Measurements from ENCODE around the gene NAT14. TPM values are rescaled to one million over a fixed set of nuclear protein-coding genes. Genes with fewer than 3 reads are reported as not detected.
A peak's percentile ranks its signal among the peaks of the same experiment; 100 is the strongest.

Gene NAT14
- polyA plus RNA-seq, 2 of the 4 experiments (the other 2 are of a cell fraction): 16.8 to 50.3 TPM

GRCh38 chr19:55466241-55466614 is 18.8 kb upstream of the NAT14 start:
- WGBS (ENCODE audit: missing lambda C conversion rate): 85% methylated on average over 4 of the region's 4 CpGs
- H3K9me3 ChIP-seq: no peaks in the 10 kb centered on the region
- ChIA-PET CTCF (interaction anchor here (0.9 to 6.9 kb wide), 21 partner anchors 11 to 325 kb away, joined by 3 to 194 read pairs (median 22); partner anchors contain the start of genes NAT14, SSC5D, TMEM238 and ZNF628), POLR2A (interaction anchor here (1.5 to 2.7 kb wide), 2 partner anchors 10 to 133 kb away, joined by 3 to 17 read pairs; partner anchors contain the start of genes FIZ1 and ZNF628)
- no peak for ATAC-seq
- TF ChIP-seq ELK1 (IDR thresholded peaks at IDR 0.05; ENCODE audit: low read depth, low read length) (no peak), CEBPB (IDR thresholded peaks at IDR 0.05) (no peak), HEYL (CRISPR knock-in tag; IDR thresholded peaks at IDR 0.05) (no peak), BHLHE40 (IDR thresholded peaks at IDR 0.05; ENCODE audit: low read depth, low read length) (no peak), MAZ (IDR thresholded peaks at IDR 0.05; ENCODE audit: borderline replicate concordance, low read depth, low read length) (no peak), HMGXB4 (CRISPR knock-in tag; IDR thresholded peaks at IDR 0.05; ENCODE audit: borderline replicate concordance) (no peak), RFX5 (IDR thresholded peaks at IDR 0.05) (no peak), MAX (IDR thresholded peaks at IDR 0.05) (no peak), JUN (IDR thresholded peaks at IDR 0.05) (no peak), ZC3H11A (IDR thresholded peaks at IDR 0.05) (no peak), RCOR1 (IDR thresholded peaks at IDR 0.05; ENCODE audit: low read depth, low read length) (no peak), FOSB (CRISPR knock-in tag; IDR thresholded peaks at IDR 0.05) (no peak)
- no peak for DNase-seq (ENCODE audit: low read depth in 1 of 2, low spot score in 1 of 2)
- no peak overlapping the region for H3K27ac ChIP-seq
- H3K4me1 ChIP-seq: peaks cover 8% of the 10 kb centered on the region; the same call in 2 of the 3 replicates
- H3K4me3 ChIP-seq: no peak overlapping the region
- H3K4me2 ChIP-seq: no peak overlapping the region
- FAIRE-seq: no peak

GRCh38 chr19:55467236-55468053 is 17.5 kb upstream of the NAT14 start:
- H3K4me2 ChIP-seq: peak overlapping the region; percentile 54
- POLR2A ChIA-PET: interaction anchor here (0.6 to 2.7 kb wide), 4 partner anchors 9 to 132 kb away, joined by 3 to 17 read pairs (median 4); partner anchors contain the start of genes FIZ1 and ZNF628
- TF ChIP-seq KDM5A (IDR thresholded peaks at IDR 0.05) (no peak), SMC3 (IDR thresholded peaks at IDR 0.05) (peak; percentile 93), MAX (IDR thresholded peaks at IDR 0.05) (peak; percentile 30; the same call in 1 of the 2 replicates), JUN (IDR thresholded peaks at IDR 0.05) (no peak), RAD21 (conservative IDR thresholded peaks at IDR 0.05 in 1 of 2, IDR thresholded peaks at IDR 0.05 in 1 of 2) (peak; percentile 57 to 73), RFX5 (IDR thresholded peaks at IDR 0.05) (peak; percentile 66; the same call in 1 of the 2 replicates), SREBF2 (IDR thresholded peaks at IDR 0.05) (no peak), TFCP2L1 (CRISPR knock-in tag; IDR thresholded peaks at IDR 0.05) (no peak), CTCF (IDR thresholded peaks at IDR 0.05) (peak; percentile 99), RNF2 (IDR thresholded peaks at IDR 0.05; ENCODE audit: borderline replicate concordance, low read depth) (no peak)
- peak; percentile 48 to 73 for DNase-seq (ENCODE audit: low read depth in 1 of 2, low spot score in 1 of 2)
- 32% methylated on average over 29 of the region's 29 CpGs for whole genome bisulfite sequencing (ENCODE audit: missing lambda C conversion rate)
- FAIRE-seq: no peak
- H3K9me3 ChIP-seq: no peaks in the 10 kb centered on the region
- H3K4me3 ChIP-seq: no peak overlapping the region
- peak overlapping the region; percentile 6 to 35; a peak in 3 of 6 replicates for H3K27ac ChIP-seq
- H3K4me1 ChIP-seq: peaks cover 6% of the 10 kb centered on the region; the same call in 2 of the 3 replicates
- CTCF ChIA-PET: interaction anchor here (0.5 to 6.9 kb wide), 81 partner anchors 9 to 825 kb away, joined by 3 to 194 read pairs (median 4); partner anchors contain the start of genes DNAAF3, FIZ1, NAT14 and SSC5D
- peak; percentile 75 to 93 for ATAC-seq
